HepG2 (cell line): ENCODE measurements around the gene ALG3. TPM values are rescaled to one million over a fixed set of nuclear protein-coding genes. Genes with fewer than 3 reads are reported as not detected.

Experiments
- ATF2 ChIP-seq: sonication (generic); formaldehyde crosslinking; IDR thresholded peaks from 2 replicates; pipeline ENCODE4 v1.4.0; 2020; ENCODE audit warnings: missing genetic modification reagents
- ATF7-NPFF ChIP-seq: sonication (generic); formaldehyde crosslinking; IDR thresholded peaks from 2 replicates; pipeline ENCODE4 v1.8.1; 2023; ENCODE audit warnings: mild to moderate bottlenecking, low read depth, missing genetic modification reagents, moderate library complexity
- HIVEP1 ChIP-seq: sonication (generic); formaldehyde crosslinking; IDR thresholded peaks from 2 replicates; pipeline ENCODE4 v1.4.0; 2020; ENCODE audit warnings: mild to moderate bottlenecking, missing genetic modification reagents
- MAFG ChIP-seq: sonication (generic); formaldehyde crosslinking; IDR thresholded peaks from 2 replicates; pipeline ENCODE4 v1.5.1; 2020; ENCODE audit warnings: mild to moderate bottlenecking, missing genetic modification reagents
- PAWR ChIP-seq: sonication (generic); formaldehyde crosslinking; IDR thresholded peaks from 2 replicates; pipeline ENCODE4 v1.4.0; 2020; ENCODE audit warnings: missing genetic modification reagents, mild to moderate bottlenecking, borderline replicate concordance
- ZBTB21 ChIP-seq: sonication (generic); formaldehyde crosslinking; IDR thresholded peaks from 2 replicates; pipeline ENCODE4 v1.4.0; 2020; ENCODE audit warnings: missing genetic modification reagents
- ZNF12 ChIP-seq: sonication (generic); formaldehyde crosslinking; IDR thresholded peaks from 2 replicates; pipeline ENCODE4 v1.5.0; 2020; ENCODE audit warnings: missing genetic modification reagents
- ZNF382 ChIP-seq: sonication (generic); formaldehyde crosslinking; IDR thresholded peaks from 2 replicates; pipeline ENCODE4 v1.5.0; 2020; ENCODE audit warnings: missing genetic modification reagents, mild to moderate bottlenecking, borderline replicate concordance
- ZNF609 ChIP-seq: sonication (generic); formaldehyde crosslinking; IDR thresholded peaks from 2 replicates; pipeline ENCODE4 v1.4.0; 2020; ENCODE audit warnings: mild to moderate bottlenecking, missing genetic modification reagents, borderline replicate concordance
- polyA plus RNA-seq, 8 experiments: library from polyadenylated mRNA; depleted of rRNA in 3 of 8; stranded (reverse) in 7 of 8; unstranded in 1 of 8; fragments of >200 nt; fragmentation: Illumina TruSeq in 4 of 8; extraction: Trizol in 4 of 8; gene quantifications; 2 replicates each; pipeline versions ENCODE4 v1.2.1 to v1.2.3, GENCODE V29; 2011 to 2016; ENCODE audit warnings: low read depth in 4 of 8, missing spikeins in 1 of 8, mixed read lengths in 1 of 8; ENCODE audit not compliant: insufficient read depth in 1 of 8
- total RNA-seq, 5 experiments: library from RNA; depleted of rRNA; stranded (reverse); fragments of >200 nt; fragmentation: Illumina TruSeq; extraction: Trizol; gene quantifications; 2 replicates each; pipeline ENCODE4 v1.2.3, GENCODE V29; 2016; ENCODE audit warnings: low read depth in 1 of 5
- TF ChIP-seq, protein P1 (sequence below): sonication (generic); formaldehyde crosslinking; IDR thresholded peaks from 2 replicates; pipeline ENCODE4 v1.4.0; 2020; ENCODE audit warnings: mild to moderate bottlenecking, missing genetic modification reagents
- TF ChIP-seq, protein P2 (sequence below): sonication (generic); formaldehyde crosslinking; IDR thresholded peaks from 2 replicates; pipeline ENCODE4 v1.4.0; 2020; ENCODE audit warnings: missing genetic modification reagents
- TF ChIP-seq, protein P3 (sequence below): sonication (generic); formaldehyde crosslinking; IDR thresholded peaks from 2 replicates; pipeline ENCODE4 v1.5.0; 2020; ENCODE audit warnings: missing genetic modification reagents
- TF ChIP-seq, protein P4 (sequence below): sonication (generic); formaldehyde crosslinking; IDR thresholded peaks from 2 replicates; pipeline ENCODE4 v1.4.0; 2020; ENCODE audit warnings: missing genetic modification reagents, borderline replicate concordance

ALG3 gene
- total and polyA plus RNA-seq, 2 of the 13 experiments (the other 11 are each of a cell fraction or from before 2014, with no cell fraction given), result 46.6 to 57.1 TPM

- TF ChIP-seq, protein P1, sequence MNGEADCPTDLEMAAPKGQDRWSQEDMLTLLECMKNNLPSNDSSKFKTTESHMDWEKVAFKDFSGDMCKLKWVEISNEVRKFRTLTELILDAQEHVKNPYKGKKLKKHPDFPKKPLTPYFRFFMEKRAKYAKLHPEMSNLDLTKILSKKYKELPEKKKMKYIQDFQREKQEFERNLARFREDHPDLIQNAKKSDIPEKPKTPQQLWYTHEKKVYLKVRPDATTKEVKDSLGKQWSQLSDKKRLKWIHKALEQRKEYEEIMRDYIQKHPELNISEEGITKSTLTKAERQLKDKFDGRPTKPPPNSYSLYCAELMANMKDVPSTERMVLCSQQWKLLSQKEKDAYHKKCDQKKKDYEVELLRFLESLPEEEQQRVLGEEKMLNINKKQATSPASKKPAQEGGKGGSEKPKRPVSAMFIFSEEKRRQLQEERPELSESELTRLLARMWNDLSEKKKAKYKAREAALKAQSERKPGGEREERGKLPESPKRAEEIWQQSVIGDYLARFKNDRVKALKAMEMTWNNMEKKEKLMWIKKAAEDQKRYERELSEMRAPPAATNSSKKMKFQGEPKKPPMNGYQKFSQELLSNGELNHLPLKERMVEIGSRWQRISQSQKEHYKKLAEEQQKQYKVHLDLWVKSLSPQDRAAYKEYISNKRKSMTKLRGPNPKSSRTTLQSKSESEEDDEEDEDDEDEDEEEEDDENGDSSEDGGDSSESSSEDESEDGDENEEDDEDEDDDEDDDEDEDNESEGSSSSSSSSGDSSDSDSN (CRISPR knock-in tag), result peak; percentile 84
- TF ChIP-seq, protein P2, sequence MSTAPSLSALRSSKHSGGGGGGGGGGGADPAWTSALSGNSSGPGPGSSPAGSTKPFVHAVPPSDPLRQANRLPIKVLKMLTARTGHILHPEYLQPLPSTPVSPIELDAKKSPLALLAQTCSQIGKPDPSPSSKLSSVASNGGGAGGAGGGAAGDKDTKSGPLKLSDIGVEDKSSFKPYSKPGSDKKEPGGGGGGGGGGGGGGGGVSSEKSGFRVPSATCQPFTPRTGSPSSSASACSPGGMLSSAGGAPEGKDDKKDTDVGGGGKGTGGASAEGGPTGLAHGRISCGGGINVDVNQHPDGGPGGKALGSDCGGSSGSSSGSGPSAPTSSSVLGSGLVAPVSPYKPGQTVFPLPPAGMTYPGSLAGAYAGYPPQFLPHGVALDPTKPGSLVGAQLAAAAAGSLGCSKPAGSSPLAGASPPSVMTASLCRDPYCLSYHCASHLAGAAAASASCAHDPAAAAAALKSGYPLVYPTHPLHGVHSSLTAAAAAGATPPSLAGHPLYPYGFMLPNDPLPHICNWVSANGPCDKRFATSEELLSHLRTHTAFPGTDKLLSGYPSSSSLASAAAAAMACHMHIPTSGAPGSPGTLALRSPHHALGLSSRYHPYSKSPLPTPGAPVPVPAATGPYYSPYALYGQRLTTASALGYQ, result peak; percentile 16; the same call in 1 of the 2 replicates
- TF ChIP-seq ATF7-NPFF (peak; percentile 67), ZNF12 (CRISPR knock-in tag) (no peak), HIVEP1 (CRISPR knock-in tag) (peak; percentile 62; the same call in 1 of the 2 replicates), ATF2 (CRISPR knock-in tag) (no peak), ZNF609 (CRISPR knock-in tag) (no peak), PAWR (CRISPR knock-in tag) (no peak), ZBTB21 (CRISPR knock-in tag) (no peak), ZNF382 (CRISPR knock-in tag) (no peak), MAFG (no peak)
- TF ChIP-seq, protein P3, sequence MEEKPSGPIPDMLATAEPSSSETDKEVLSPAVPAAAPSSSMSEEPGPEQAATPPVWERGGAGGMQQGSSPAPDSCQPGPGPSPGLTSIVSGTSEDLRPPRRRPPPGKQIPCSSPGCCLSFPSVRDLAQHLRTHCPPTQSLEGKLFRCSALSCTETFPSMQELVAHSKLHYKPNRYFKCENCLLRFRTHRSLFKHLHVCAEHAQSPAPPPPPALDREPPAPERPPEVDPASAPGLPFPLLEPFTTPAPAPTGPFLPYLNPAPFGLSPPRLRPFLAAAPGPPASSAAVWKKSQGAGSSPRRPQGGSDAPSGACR (CRISPR knock-in tag), result 0 out of 2 replicates have a peak, but pooled peaks have one; percentile 15
- TF ChIP-seq, protein P4, sequence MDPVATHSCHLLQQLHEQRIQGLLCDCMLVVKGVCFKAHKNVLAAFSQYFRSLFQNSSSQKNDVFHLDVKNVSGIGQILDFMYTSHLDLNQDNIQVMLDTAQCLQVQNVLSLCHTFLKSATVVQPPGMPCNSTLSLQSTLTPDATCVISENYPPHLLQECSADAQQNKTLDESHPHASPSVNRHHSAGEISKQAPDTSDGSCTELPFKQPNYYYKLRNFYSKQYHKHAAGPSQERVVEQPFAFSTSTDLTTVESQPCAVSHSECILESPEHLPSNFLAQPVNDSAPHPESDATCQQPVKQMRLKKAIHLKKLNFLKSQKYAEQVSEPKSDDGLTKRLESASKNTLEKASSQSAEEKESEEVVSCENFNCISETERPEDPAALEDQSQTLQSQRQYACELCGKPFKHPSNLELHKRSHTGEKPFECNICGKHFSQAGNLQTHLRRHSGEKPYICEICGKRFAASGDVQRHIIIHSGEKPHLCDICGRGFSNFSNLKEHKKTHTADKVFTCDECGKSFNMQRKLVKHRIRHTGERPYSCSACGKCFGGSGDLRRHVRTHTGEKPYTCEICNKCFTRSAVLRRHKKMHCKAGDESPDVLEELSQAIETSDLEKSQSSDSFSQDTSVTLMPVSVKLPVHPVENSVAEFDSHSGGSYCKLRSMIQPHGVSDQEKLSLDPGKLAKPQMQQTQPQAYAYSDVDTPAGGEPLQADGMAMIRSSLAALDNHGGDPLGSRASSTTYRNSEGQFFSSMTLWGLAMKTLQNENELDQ (CRISPR knock-in tag), result no peak
These were observed 827 bp upstream of the ALG3 start, which contains the start of gene EEF1AKMT4 (continued) for GRCh38 chr3:184249412-184250166.
